OCI-LY3 (cell line): ENCODE measurements around the gene KCNC2.

Experiments used
- CTCF ChIP-seq: fragments of 200-600, 300-600 bp; sonication (generic); IDR thresholded peaks from 2 replicates; pipeline ENCODE4 v1.5.1; 2014; ENCODE audit warnings: antibody characterized with exemption, low read length, low read depth
- EZH2phosphoT487 ChIP-seq: fragments of 200-600 bp; shearing (Covaris generic); IDR thresholded peaks from 2 replicates; pipeline ENCODE4 v1.6.1; 2018; ENCODE audit warnings: antibody characterized with exemption, mixed run types, low read depth

- TF ChIP-seq CTCF: no peak
- TF ChIP-seq EZH2phosphoT487: no peak
These were observed 198.5 kb downstream of the KCNC2 start for GRCh38 chr12:75011120-75011519.
